ENCODE measurements around the gene SNORC. TPM values are rescaled to one million over a fixed set of nuclear protein-coding genes. Genes with fewer than 3 reads are reported as not detected.

SNORC gene
- polyA plus RNA-seq, 1 of the 3 experiments (the other 2 are of a cell fraction) = 1.2 TPM

DNA sequence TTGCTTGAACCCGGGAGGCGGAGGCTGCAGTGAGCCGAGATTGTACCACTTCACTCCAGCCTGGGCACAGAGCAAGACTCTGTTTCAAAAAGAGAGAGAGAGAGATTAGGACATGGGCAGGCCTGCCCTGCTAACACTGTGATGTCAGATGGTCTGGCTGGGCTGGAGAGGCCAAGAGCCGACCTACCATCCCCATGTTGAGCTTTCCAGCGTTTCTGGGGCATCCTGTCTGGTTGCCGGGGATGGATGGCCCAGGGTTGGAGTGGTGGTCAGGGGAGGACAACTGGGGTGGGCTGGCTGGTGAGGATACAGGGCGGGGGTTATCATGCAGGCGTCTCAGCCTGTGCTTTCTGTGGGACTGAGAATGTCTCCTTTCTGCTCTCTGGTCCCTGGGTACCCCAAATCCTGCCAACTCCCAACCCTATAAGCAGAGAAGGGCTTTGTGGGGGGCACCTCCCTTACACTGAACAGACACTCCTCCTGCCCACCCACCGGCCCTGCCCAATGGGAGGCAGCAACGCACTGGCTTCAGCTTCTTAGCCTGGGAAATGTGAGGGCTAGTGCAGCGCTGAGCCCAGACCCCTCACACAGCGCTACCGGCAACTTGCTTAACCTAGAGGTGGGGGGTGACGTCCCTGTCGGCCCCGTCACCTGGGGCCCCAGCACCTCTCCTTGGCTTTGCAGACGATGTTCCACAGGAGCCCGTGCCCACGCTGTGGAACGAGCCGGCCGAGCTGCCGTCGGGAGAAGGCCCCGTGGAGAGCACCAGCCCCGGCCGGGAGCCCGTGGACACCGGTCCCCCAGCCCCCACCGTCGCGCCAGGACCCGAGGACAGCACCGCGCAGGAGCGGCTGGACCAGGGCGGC is 5.4 kb downstream of the SNORC start:
- no peak overlapping the region for H2AFZ ChIP-seq (ENCODE audit: low read depth)
- peak; percentile 53 for TF ChIP-seq RAD21 (IDR thresholded peaks at IDR 0.05; ENCODE audit: low read length)
- TF ChIP-seq, protein P1, sequence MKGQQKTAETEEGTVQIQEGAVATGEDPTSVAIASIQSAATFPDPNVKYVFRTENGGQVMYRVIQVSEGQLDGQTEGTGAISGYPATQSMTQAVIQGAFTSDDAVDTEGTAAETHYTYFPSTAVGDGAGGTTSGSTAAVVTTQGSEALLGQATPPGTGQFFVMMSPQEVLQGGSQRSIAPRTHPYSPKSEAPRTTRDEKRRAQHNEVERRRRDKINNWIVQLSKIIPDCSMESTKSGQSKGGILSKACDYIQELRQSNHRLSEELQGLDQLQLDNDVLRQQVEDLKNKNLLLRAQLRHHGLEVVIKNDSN (IDR thresholded peaks at IDR 0.05; ENCODE audit: borderline replicate concordance, low read depth) = no peak
- TF ChIP-seq, protein P2, sequence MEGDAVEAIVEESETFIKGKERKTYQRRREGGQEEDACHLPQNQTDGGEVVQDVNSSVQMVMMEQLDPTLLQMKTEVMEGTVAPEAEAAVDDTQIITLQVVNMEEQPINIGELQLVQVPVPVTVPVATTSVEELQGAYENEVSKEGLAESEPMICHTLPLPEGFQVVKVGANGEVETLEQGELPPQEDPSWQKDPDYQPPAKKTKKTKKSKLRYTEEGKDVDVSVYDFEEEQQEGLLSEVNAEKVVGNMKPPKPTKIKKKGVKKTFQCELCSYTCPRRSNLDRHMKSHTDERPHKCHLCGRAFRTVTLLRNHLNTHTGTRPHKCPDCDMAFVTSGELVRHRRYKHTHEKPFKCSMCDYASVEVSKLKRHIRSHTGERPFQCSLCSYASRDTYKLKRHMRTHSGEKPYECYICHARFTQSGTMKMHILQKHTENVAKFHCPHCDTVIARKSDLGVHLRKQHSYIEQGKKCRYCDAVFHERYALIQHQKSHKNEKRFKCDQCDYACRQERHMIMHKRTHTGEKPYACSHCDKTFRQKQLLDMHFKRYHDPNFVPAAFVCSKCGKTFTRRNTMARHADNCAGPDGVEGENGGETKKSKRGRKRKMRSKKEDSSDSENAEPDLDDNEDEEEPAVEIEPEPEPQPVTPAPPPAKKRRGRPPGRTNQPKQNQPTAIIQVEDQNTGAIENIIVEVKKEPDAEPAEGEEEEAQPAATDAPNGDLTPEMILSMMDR (IDR thresholded peaks at IDR 0.05) = peak; percentile 12; the same call in 1 of the 2 replicates
- no peaks in the 10 kb centered on the region for H3K9me3 ChIP-seq
- H3K36me3 ChIP-seq (replicated peaks in 1 of 2; ENCODE audit: control insufficient read depth in 1 of 2, insufficient read depth in 2 of 2, low read length in 1 of 2) = no peaks in the 10 kb centered on the region
- H3K79me2 ChIP-seq (ENCODE audit: insufficient read depth) = no peaks in the 10 kb centered on the region
- peak; percentile 68 for DNase-seq
- peak overlapping the region in 1 of 2 experiments; percentile 48; a peak in 1 of 4 replicates for H3K4me3 ChIP-seq (ENCODE audit: low read depth in 2 of 2, low read length in 1 of 2)
- no peak overlapping the region for H3K9ac ChIP-seq
- H3F3A ChIP-seq (replicated peaks; ENCODE audit: insufficient read depth) = no peaks in the 10 kb centered on the region
- no peak overlapping the region for H3K4me2 ChIP-seq
- peaks cover 0 to 10% of the 10 kb centered on the region in 2 experiments; a peak in 1 of 4 replicates for H3K4me1 ChIP-seq (ENCODE audit: control insufficient read depth in 1 of 2, insufficient read depth in 2 of 2, low read depth in 1 of 2, low read length in 1 of 2)
- 77% methylated on average over 11 of the region's 37 CpGs for WGBS (ENCODE audit: low lambda C conversion rate)
- H3K27ac ChIP-seq (ENCODE audit: low read depth in 2 of 2, low read length in 1 of 2) = no peak overlapping the region
- H3K27me3 ChIP-seq (ENCODE audit: insufficient read depth) = no peaks in the 10 kb centered on the region
- CTCF ChIA-PET = interaction anchor here (1.1 to 2.2 kb wide), 5 partner anchors 9 to 178 kb away, joined by 3 to 10 read pairs (median 6); no protein-coding TSS in a partner anchor
- no peaks in the 10 kb centered on the region for H3K9me2 ChIP-seq
- POLR2A ChIA-PET = no interaction called here
- no peaks in the 10 kb centered on the region for H4K20me1 ChIP-seq (ENCODE audit: insufficient read depth)

DNA sequence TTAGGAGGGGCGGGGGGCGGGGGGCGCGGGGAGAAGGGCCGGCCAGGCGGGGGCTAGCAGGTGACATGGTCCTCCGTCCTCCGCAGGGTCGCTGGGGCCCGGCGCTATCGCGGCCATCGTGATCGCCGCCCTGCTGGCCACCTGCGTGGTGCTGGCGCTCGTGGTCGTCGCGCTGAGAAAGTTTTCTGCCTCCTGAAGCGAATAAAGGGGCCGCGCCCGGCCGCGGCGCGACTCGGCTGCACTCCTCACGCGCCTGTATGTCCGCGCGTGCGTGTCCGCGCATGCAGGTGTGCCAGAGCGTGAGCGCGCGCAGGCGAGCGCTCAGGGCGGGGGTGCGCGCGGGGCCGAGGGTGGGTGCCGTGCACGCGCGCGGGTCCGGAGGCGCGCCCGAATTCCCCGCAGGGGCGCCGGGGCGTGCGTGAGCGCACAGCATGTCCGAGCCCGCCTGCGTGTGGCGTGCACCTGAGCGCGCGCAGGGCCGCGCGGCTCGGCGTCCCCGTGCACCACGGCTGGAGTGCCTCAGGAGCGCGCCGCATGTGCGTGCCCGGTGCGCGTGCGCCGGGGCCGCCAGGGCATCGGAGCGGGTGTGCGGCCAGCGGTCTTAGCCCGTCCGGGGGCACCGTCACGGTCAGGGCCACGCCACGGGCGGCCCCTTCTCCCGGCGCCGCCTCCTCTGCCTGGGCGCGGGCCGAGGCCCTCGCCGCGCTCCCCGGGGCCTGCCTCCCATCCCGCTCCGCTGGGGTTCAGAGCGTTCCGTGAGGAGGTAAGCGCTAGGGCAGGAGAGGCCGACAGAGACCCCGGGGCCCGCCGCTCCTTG is 6.3 kb downstream of the SNORC start:
- WGBS (ENCODE audit: low lambda C conversion rate) = no CpG with 5 or more reads among the region's 119 CpGs
- no peak overlapping the region for H3K4me2 ChIP-seq
- H3K9me2 ChIP-seq = no peaks in the 10 kb centered on the region
- H4K20me1 ChIP-seq (ENCODE audit: insufficient read depth) = no peaks in the 10 kb centered on the region
- peaks cover 0 to 10% of the 10 kb centered on the region in 2 experiments; a peak in 1 of 4 replicates for H3K4me1 ChIP-seq (ENCODE audit: control insufficient read depth in 1 of 2, insufficient read depth in 2 of 2, low read depth in 1 of 2, low read length in 1 of 2)
- TF ChIP-seq MEF2A (IDR thresholded peaks at IDR 0.05; ENCODE audit: borderline replicate concordance, low read depth) (no peak), JUND (IDR thresholded peaks at IDR 0.05) (no peak), RXRA (IDR thresholded peaks at IDR 0.05; ENCODE audit: borderline replicate concordance, low read depth) (no peak), REST (IDR thresholded peaks at IDR 0.05; ENCODE audit: low read depth, low read length) (no peak), RAD21 (IDR thresholded peaks at IDR 0.05; ENCODE audit: low read length) (no peak), NRF1 (IDR thresholded peaks at IDR 0.05; ENCODE audit: low read depth, low read length) (peak; percentile 48), NFIC (IDR thresholded peaks at IDR 0.05; ENCODE audit: borderline replicate concordance) (no peak), POLR2AphosphoS5 (IDR thresholded peaks at IDR 0.05; ENCODE audit: low read depth, low read length) (no peak), FOXJ3 (CRISPR knock-in tag; IDR thresholded peaks at IDR 0.05) (no peak), YY1 (IDR thresholded peaks at IDR 0.05; ENCODE audit: low read depth) (no peak), SMC3 (IDR thresholded peaks at IDR 0.05; ENCODE audit: low read depth, low read length) (no peak), FOSL2 (IDR thresholded peaks at IDR 0.05; ENCODE audit: borderline replicate concordance, low read depth) (no peak), GATA2 (CRISPR knock-in tag; IDR thresholded peaks at IDR 0.05) (no peak)
- TF ChIP-seq, protein P2 (IDR thresholded peaks at IDR 0.05) = peak; percentile 23; the same call in 1 of the 2 replicates
- no peaks in the 10 kb centered on the region for H3K9me3 ChIP-seq
- H3F3A ChIP-seq (replicated peaks; ENCODE audit: insufficient read depth) = no peaks in the 10 kb centered on the region
- no peaks in the 10 kb centered on the region for H3K27me3 ChIP-seq (ENCODE audit: insufficient read depth)
- no peaks in the 10 kb centered on the region for H3K79me2 ChIP-seq (ENCODE audit: insufficient read depth)
- peak overlapping the region in 1 of 2 experiments; percentile 48; a peak in 2 of 4 replicates for H3K4me3 ChIP-seq (ENCODE audit: low read depth in 2 of 2, low read length in 1 of 2)
- no peak overlapping the region for H3K9ac ChIP-seq
- peak; percentile 88 for DNase-seq
- no peak overlapping the region for H2AFZ ChIP-seq (ENCODE audit: low read depth)
- no peaks in the 10 kb centered on the region for H3K36me3 ChIP-seq (replicated peaks in 1 of 2; ENCODE audit: control insufficient read depth in 1 of 2, insufficient read depth in 2 of 2, low read length in 1 of 2)
- CTCF ChIA-PET = interaction anchor here (1.0 to 2.2 kb wide), 5 partner anchors 14 to 375 kb away, joined by 3 to 10 read pairs (median 4); partner anchors contain the start of gene ATG16L1
- POLR2A ChIA-PET = no interaction called here
- H3K27ac ChIP-seq (ENCODE audit: low read depth in 2 of 2, low read length in 1 of 2) = no peak overlapping the region
